Erythroblast (primary cell): ENCODE results near the gene CD53.
"Not testable (repeated sequence)": the region's sequence is repeated elsewhere in the genome, so short reads cannot be mapped to it uniquely, and the experiment has no call there.

Experiments
- DNase-seq, 2 experiments: peaks; one replicate each; lab custom pipeline; 2025; lab: John Stamatoyannopoulos, UW
- GATA1 ChIP-seq: IDR thresholded peaks from 2 replicates; pipeline ENCODE4 v1.6.1; 2011; ENCODE audit warnings: low read depth, mild to moderate bottlenecking, control low read depth, low read length, moderate library complexity
- POLR2A ChIP-seq: IDR thresholded peaks from 2 replicates; pipeline ENCODE4 v1.6.1; 2011; ENCODE audit warnings: mild to moderate bottlenecking, low read length

The CD53 gene

DNA sequence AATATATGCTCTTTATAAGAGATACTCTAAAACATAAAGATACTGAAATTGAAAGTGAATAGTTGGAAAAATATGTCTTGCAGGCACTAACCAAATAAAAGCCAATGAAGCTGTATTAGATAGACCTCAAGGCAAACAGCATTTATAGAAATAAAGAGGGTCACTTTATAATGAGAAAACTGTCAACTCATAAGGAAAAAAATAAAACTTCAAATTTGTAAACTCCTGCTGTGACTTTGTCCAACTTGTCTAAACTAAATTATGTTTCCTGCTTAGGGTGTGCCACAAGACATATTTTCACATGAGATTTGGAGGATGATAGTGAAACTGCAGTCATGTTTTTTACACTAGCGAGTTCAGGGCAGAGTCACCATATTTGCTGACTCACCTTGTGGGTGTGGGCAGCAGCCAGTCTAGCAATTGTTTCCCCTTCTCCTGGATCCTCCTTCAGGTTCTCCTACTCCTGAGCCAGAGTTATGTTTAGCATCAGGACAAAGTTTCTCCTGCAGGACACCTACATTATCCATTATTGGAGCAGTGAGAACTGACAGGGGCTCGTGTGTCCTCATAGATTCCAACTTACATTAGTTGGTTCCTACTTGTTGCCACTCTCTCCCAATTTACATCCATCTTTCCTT lies 43.8 kb downstream of the CD53 start:
- peak; percentile 90 for DNase-seq

GRCh38 chr1:110918016-110918415 lies 45.1 kb downstream of the CD53 start:
- peak in 1 of 2 experiments; percentile 15 for DNase-seq
- TF ChIP-seq GATA1, result no peak
- TF ChIP-seq POLR2A, result no peak

More for the DNA sequence above, 43.8 kb downstream of the CD53 start:
- TF ChIP-seq GATA1 (peak; percentile 14), POLR2A (peak; percentile 36)

DNA sequence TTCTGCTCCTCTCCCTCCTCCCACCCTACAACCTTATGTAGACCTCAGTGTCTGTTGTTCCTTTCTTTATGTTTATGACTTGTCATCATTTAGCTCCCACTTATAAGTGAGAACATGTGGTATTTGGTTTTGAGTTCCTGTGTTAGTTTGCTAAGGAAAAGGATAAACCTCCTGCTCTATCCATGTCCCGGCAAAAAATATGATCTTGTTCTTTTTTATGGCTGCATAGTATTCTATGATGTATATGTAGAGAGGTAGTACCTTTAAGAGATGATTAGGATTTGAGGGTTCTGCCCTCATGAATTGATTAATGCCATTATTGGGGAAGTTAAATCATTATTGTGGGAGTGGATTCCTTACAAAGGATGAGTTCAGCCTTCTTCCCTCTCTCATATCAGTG lies 49.0 kb downstream of the CD53 start:
- no peak for DNase-seq
- TF ChIP-seq GATA1 (no peak), POLR2A (no peak)

DNA sequence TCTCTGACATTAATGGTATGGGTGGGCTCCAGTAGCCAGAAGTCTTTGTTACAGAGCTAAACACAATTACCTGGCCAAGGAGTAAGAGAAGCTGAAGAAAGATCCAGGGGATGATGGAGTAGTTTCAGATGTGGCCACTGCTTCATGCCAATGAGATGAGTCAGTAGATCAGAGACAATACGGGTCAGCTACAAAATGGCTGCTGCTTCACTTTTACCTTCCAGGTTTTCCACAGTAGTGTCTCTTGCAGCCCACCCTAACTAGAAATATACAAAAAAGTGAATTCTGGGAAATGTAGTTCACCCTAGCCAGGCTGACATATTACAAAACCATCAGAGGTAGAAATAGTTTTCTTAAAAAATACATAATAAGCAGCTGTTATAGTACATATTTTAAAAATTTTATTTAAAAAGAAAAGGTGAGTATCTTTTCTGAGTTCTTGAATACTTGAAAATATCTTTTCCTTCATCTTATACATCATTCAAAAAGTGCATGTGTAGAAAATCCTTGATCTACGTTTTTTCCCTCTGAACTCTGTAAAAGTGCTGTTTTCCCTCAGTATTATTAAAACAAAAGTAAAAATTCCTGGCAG lies 54.6 kb downstream of the CD53 start:
- TF ChIP-seq POLR2A, result no peak
- no peak for DNase-seq

- DNase-seq, result no peak
- TF ChIP-seq POLR2A, result no peak
- no peak for TF ChIP-seq GATA1
Measured at GRCh38 chr1:110928191-110928590, 55.2 kb downstream of the CD53 start.

DNA sequence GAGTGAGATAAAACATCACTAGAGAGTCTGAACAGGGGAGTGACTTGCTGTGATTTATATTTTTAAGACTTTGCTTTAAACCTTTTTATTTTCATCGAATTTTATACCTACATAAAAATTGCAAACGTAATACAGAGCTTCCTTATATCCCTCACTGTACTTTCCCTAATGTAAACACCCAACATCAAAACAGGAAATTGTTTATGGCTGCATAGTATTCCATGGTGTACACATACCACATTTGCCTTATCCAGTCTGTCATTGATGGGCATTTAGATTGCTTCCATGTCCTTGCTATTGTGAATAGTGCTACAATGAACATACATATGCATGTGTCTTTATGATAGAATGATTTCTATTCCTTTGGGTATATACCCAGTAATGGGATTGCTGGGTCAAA lies 56.0 kb downstream of the CD53 start:
- DNase-seq, result no peak
- no peak for TF ChIP-seq GATA1

DNA sequence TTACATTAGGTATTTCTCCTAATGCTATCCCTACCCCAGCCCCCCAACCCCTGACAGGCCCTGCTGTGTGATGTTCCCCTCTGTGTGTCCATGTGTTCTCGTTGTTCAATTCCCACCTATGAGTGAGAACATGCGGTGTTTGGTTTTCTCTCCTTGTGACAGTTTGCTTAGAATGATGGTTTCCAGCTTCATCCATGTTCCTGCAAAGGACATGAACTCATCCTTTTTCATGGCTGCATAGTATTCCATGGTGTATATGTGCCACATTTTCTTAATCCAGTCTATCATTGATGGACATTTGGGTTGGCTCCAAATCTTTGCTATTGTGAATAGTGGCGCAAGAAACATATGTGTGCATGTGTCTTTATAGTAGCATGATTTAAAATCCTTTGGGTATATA lies 58.1 kb downstream of the CD53 start:
- not testable (repeated sequence) for DNase-seq

DNA sequence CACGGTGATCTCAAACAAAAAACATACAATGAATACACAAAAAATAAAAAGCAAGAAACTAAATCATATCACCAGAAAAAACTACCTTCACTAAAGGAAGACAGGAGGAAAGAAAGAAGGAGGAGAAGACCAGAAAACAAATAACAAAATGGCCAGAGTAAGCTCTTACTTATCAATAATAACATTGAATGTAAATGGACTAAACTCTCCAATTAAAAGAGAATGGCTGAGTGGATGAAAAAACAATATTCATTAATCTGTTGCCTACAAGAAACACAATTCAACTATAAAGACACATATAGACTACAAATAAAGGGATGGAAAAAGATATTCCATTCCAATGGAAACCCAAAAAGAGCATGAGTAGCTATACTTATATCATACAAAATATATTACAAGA lies 63.6 kb downstream of the CD53 start:
- DNase-seq, result no peak
- TF ChIP-seq POLR2A (no peak), GATA1 (no peak)

- no peak for TF ChIP-seq GATA1
- no peak for TF ChIP-seq POLR2A
- DNase-seq, result no peak
Measured at GRCh38 chr1:110944806-110945205, 71.9 kb downstream of the CD53 start.

DNA sequence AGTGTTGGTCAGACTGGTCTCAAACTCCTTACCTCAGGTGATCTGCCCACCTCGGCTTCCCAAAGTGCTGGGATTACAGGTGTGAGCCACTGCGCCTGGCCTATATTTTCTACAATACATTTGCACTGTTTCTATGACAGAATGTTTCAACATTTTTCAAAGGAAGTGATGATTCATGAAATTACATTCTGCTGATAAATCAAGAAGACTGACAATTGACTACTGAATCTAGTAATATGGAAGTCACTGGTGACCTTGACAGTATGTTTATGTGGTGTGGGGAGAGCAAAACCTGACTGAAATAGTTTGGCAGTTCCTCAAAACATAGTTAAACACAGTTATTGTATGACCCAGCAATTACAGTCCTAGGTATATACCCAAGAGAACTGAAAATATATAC lies 72.7 kb downstream of the CD53 start:
- TF ChIP-seq POLR2A (no peak), GATA1 (no peak)

DNA sequence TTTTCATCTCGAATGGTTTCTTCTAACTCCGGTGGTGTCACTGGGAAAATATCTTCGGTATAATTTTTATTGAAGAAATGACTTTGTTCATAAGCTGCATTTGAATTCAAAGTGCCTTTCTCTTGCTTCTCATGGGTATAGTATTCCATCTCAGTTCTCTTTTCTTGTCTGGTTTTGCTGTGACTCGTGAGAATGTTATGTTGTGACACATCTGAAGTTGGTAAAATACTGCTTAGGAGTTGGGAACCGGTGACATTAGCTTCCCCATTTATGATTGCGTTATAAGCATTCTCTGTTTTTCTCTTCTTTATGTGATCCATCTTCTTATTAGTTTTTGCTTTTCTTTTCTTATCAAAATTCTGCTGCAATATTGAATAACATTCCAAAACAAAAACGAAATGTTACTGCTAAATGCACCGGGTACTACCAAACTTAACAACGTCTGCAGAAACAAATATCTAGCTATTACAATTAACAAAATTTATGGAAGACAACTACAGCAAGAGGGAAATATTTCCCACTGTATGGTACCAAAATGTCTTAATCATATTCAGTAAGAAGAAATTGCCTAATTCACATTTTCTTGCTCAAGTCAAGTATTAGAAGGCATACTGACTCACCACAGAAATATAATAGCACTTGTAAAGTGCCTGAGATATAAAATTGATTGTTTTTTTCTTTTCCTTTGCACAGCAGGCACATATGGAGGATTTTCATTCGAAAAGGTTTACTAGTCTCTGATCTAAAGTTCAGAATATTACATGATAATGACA lies 75.3 kb downstream of the CD53 start:
- DNase-seq, result no peak
- TF ChIP-seq GATA1 (no peak), POLR2A (no peak)

More for the DNA sequence above, 72.7 kb downstream of the CD53 start:
- no peak for DNase-seq
